CD14-positive monocyte (primary cell): ENCODE results near the gene DPP10. TPM values are rescaled to one million over a fixed set of nuclear protein-coding genes. Genes with fewer than 3 reads are reported as not detected.

Source experiments
- DNase-seq, 3 donors: peaks; one replicate each; pipeline ENCODE4 v3.0.0-alpha.2; 2011 to 2022
- H2AFZ ChIP-seq: 2 replicates; pipeline ENCODE4 v1.6.0; 2012; ENCODE audit warnings: mild to moderate bottlenecking, low read depth, low read length, inconsistent platforms; ENCODE audit not compliant: insufficient read depth, poor library complexity, severe bottlenecking
- H3K27ac ChIP-seq, 2 donors: 1 replicate in 1 of 2; 2 replicates in 1 of 2; pipeline ENCODE4 v1.5.1; 2012 to 2013; ENCODE audit warnings: low read length in 2 of 2, control low read depth in 1 of 2, inconsistent platforms in 1 of 2, low read depth in 1 of 2, mild to moderate bottlenecking in 1 of 2
- H3K27me3 ChIP-seq, 2 donors: one replicate each; pipeline versions ENCODE4 v1.6.0 to v1.6.1; 2011 to 2013; ENCODE audit warnings: low read length in 2 of 2; ENCODE audit not compliant: control insufficient read depth in 2 of 2, insufficient read depth in 2 of 2
- H3K36me3 ChIP-seq, 2 donors: replicated peaks in 1 of 2; 1 replicate in 1 of 2; 2 replicates in 1 of 2; pipeline versions ENCODE4 v1.5.1 to v1.6.1; 2012 to 2013; ENCODE audit warnings: low read length in 2 of 2, control low read depth in 1 of 2, inconsistent platforms in 1 of 2, mild to moderate bottlenecking in 1 of 2; ENCODE audit not compliant: insufficient read depth in 2 of 2, control insufficient read depth in 1 of 2
- H3K4me1 ChIP-seq, 2 donors: 1 replicate in 1 of 2; 2 replicates in 1 of 2; pipeline versions ENCODE4 v1.5.1 to v1.6.1; 2012 to 2013; ENCODE audit warnings: low read length in 2 of 2, control low read depth in 1 of 2, inconsistent platforms in 1 of 2, mild to moderate bottlenecking in 1 of 2, moderate library complexity in 1 of 2; ENCODE audit not compliant: insufficient read depth in 2 of 2, control insufficient read depth in 1 of 2
- H3K4me2 ChIP-seq: replicated peaks from 2 replicates; pipeline ENCODE3; 2012; ENCODE audit warnings: low read length, moderate library complexity, mild to moderate bottlenecking; ENCODE audit not compliant: poor library complexity, severe bottlenecking; ENCODE audit errors: extremely low read depth
- H3K4me3 ChIP-seq, 3 experiments: fragments of 200-600 bp in 1 of 3; sonication (generic) in 1 of 3; replicated peaks in 1 of 3; 1 replicate in 2 of 3; 2 replicates in 1 of 3; pipeline ENCODE4 v1.5.1; 2011 to 2013; ENCODE audit warnings: low read length in 3 of 3, mild to moderate bottlenecking in 3 of 3, control low read depth in 2 of 3, low read depth in 2 of 3, inconsistent platforms in 1 of 3, moderate library complexity in 1 of 3
- H3K79me2 ChIP-seq: 2 replicates; pipeline ENCODE4 v1.6.0; 2012; ENCODE audit warnings: mild to moderate bottlenecking, control low read depth, inconsistent platforms, low read length, moderate library complexity; ENCODE audit not compliant: insufficient read depth
- H3K9ac ChIP-seq: 2 replicates; pipeline ENCODE4 v1.6.0; 2017; ENCODE audit warnings: low read length, mild to moderate bottlenecking; ENCODE audit not compliant: insufficient read depth, poor library complexity, severe bottlenecking
- H3K9me3 ChIP-seq, 2 donors: replicated peaks in 1 of 2; 1 replicate in 1 of 2; 2 replicates in 1 of 2; pipeline versions ENCODE4 v1.5.1 to v1.6.1; 2012 to 2013; ENCODE audit warnings: low read length in 2 of 2, control low read depth in 1 of 2; ENCODE audit not compliant: control insufficient read depth in 1 of 2, insufficient read depth in 1 of 2
- H4K20me1 ChIP-seq: 2 replicates; pipeline ENCODE4 v1.6.0; 2012; ENCODE audit warnings: mild to moderate bottlenecking, low read length, control low read depth, moderate library complexity; ENCODE audit not compliant: insufficient read depth
- H3K27ac Mint-ChIP-seq, 7 donors: one replicate each; pipeline ENCODE4 v1.8.0; 2020; ENCODE audit warnings: mild to moderate bottlenecking in 7 of 7, mixed read lengths in 7 of 7, moderate library complexity in 6 of 7, inconsistent platforms in 2 of 7
- H3K27me3 Mint-ChIP-seq, 3 donors: one replicate each; pipeline ENCODE4 v1.8.0; 2021 to 2022; ENCODE audit warnings: low read depth in 3 of 3, mild to moderate bottlenecking in 3 of 3, mixed read lengths in 3 of 3, moderate library complexity in 3 of 3, inconsistent platforms in 1 of 3
- H3K36me3 Mint-ChIP-seq, 2 donors: one replicate each; pipeline ENCODE4 v1.8.0; 2020; ENCODE audit warnings: mixed read lengths in 2 of 2, inconsistent platforms in 1 of 2, mild to moderate bottlenecking in 1 of 2
- H3K4me1 Mint-ChIP-seq: one replicate; pipeline ENCODE4 v1.8.0; 2020; ENCODE audit warnings: mild to moderate bottlenecking, mixed read lengths
- H3K4me3 Mint-ChIP-seq, 2 donors: one replicate each; pipeline ENCODE4 v1.8.0; 2020; ENCODE audit warnings: mild to moderate bottlenecking in 2 of 2, mixed read lengths in 2 of 2, moderate library complexity in 1 of 2
- H3K9me3 Mint-ChIP-seq, 7 donors: one replicate each; pipeline ENCODE4 v1.8.0; 2020 to 2022; ENCODE audit warnings: mixed read lengths in 7 of 7, mild to moderate bottlenecking in 6 of 7, moderate library complexity in 6 of 7, inconsistent platforms in 2 of 7
- WGBS: methylation state at CpG from one replicate; pipeline ENCODE4 v1.1.5; 2013; ENCODE audit warnings: missing lambda C conversion rate; ENCODE audit not compliant: insufficient coverage; 5-methylcytosine and 5-hydroxymethylcytosine counted together
- intact Hi-C, 2 donors: fragments of 100-400 bp; cut with micrococcal nuclease; formaldehyde crosslinking; loops; one replicate each; pipeline versions ENCODE4 v1.15.0 to v1.15.1; 2023
- polyA plus RNA-seq, 3 donors: library from polyadenylated mRNA; depleted of rRNA in 1 of 3; unstranded in 2 of 3; stranded (reverse) in 1 of 3; fragments of 300-500 nt in 2 of 3; fragments of >200 nt in 1 of 3; fragmentation: Illumina TruSeq in 2 of 3; gene quantifications; 1 replicate in 2 of 3; 2 replicates in 1 of 3; pipeline ENCODE4 v1.2.3, GENCODE V29; 2012 to 2021
- TF ChIP-seq, protein P1 (sequence below): fragments of 200-600 bp; IDR thresholded peaks from one replicate; pipeline ENCODE4 v1.8.0; 2022; ENCODE audit warnings: antibody characterized with exemption, mild to moderate bottlenecking

Gene DPP10
- polyA plus RNA-seq, 3 donors, result not detected

DNA sequence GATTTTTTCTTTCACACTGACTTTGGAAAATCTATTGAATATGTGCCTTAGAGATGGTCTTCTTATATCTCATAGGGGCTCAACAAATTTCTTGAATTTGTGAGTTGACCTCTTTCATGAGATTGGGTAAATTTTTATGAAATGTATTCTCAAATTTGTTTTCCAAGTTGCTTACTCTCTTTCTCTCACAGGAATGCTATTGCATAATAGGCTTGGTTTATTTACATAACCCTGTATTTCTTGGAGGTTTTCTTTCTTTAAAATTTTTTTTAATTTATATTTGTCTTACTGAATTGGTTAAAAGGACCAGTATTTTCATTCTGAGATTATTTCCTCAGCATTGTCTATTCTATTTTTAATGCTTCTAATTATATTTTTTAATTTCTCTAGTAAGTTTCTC lies 917.1 kb downstream of the DPP10 start:
- Histone ChIP-seq H3K79me2 (no peaks in the 10 kb centered on the region), H2AFZ (no peak overlapping the region), H3K4me1 (no peaks in the 10 kb centered on the region), H3K9ac (no peak overlapping the region), H3K4me3 (no peak overlapping the region), H3K36me3 (no peaks in the 10 kb centered on the region), H3K27ac (no peak overlapping the region), H4K20me1 (no peaks in the 10 kb centered on the region), H3K9me3 (peaks cover 22 to 37% of the 10 kb centered on the region in 2 donors), H3K4me2 (no peak overlapping the region), H3K27me3 (no peaks in the 10 kb centered on the region)
- Mint-ChIP-seq H3K4me3 (no peak overlapping the region), H3K4me1 (no peaks in the 10 kb centered on the region), H3K36me3 (no peaks in the 10 kb centered on the region), H3K27ac (no peak overlapping the region), H3K27me3 (peaks cover 1 to 2% (median 1%) of the 10 kb centered on the region in 3 donors), H3K9me3 (peaks cover 5 to 28% (median 13%) of the 10 kb centered on the region in 7 donors)
- DNase-seq, result no peak
- intact Hi-C loops, result no loop called here
- TF ChIP-seq, protein P1, sequence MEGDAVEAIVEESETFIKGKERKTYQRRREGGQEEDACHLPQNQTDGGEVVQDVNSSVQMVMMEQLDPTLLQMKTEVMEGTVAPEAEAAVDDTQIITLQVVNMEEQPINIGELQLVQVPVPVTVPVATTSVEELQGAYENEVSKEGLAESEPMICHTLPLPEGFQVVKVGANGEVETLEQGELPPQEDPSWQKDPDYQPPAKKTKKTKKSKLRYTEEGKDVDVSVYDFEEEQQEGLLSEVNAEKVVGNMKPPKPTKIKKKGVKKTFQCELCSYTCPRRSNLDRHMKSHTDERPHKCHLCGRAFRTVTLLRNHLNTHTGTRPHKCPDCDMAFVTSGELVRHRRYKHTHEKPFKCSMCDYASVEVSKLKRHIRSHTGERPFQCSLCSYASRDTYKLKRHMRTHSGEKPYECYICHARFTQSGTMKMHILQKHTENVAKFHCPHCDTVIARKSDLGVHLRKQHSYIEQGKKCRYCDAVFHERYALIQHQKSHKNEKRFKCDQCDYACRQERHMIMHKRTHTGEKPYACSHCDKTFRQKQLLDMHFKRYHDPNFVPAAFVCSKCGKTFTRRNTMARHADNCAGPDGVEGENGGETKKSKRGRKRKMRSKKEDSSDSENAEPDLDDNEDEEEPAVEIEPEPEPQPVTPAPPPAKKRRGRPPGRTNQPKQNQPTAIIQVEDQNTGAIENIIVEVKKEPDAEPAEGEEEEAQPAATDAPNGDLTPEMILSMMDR, result no peak

DNA sequence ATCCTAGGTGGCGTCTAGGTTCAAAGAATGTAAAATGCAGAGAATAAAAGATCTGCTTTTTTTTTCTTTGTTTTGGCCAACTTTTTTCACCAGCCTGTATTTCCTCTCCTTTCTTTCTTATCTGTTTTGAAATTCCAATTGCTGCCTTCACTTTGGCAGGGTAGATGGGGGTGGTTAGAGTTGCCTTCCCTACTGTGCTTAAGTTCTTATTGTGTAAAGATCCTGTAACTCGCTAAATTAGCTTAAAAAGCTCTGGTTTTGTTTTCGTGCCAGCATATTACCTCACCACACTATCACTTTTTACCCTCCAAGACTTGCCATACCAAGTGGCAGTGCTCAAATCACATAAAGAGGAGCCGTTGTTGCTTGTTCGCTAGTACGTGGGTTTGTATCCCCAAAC lies 921.7 kb downstream of the DPP10 start:
- WGBS, result 100% methylated on average over 1 of the region's 6 CpGs
- Mint-ChIP-seq H3K4me3 (no peak overlapping the region), H3K27me3 (peaks cover 0 to 2% (median 0%) of the 10 kb centered on the region in 3 donors), H3K27ac (no peak overlapping the region), H3K4me1 (no peaks in the 10 kb centered on the region), H3K9me3 (peaks cover 5 to 13% (median 9%) of the 10 kb centered on the region in 7 donors), H3K36me3 (no peaks in the 10 kb centered on the region)
- Histone ChIP-seq H3K9ac (no peak overlapping the region), H3K4me3 (no peak overlapping the region), H3K79me2 (no peaks in the 10 kb centered on the region), H3K36me3 (no peaks in the 10 kb centered on the region), H2AFZ (no peak overlapping the region), H3K4me1 (no peaks in the 10 kb centered on the region), H4K20me1 (no peaks in the 10 kb centered on the region), H3K9me3 (peaks cover 13 to 17% of the 10 kb centered on the region in 2 donors), H3K27me3 (no peaks in the 10 kb centered on the region), H3K4me2 (no peak overlapping the region), H3K27ac (no peak overlapping the region)
- DNase-seq, result no peak
- intact Hi-C loops, result no loop called here
- TF ChIP-seq, protein P1, result no peak
